GM12878 (cell line): Measurements from ENCODE around the gene LRRC23.

ENCODE experiments used
- EZH2 ChIP-seq: IDR thresholded peaks from 2 replicates; pipeline ENCODE4 v1.6.1; 2012; ENCODE audit warnings: low read depth, mild to moderate bottlenecking, control low read depth, inconsistent platforms, low read length, borderline replicate concordance; ENCODE audit not compliant: control insufficient read depth
- SREBF2 ChIP-seq: IDR thresholded peaks from 2 replicates; pipeline ENCODE4 v1.6.1; 2012; ENCODE audit warnings: mild to moderate bottlenecking, low read length
- TF ChIP-seq, protein P1 (sequence below), 3 experiments: IDR thresholded peaks in 2 of 3; conservative IDR thresholded peaks in 1 of 3; 2 replicates each; pipeline ENCODE4 v1.5.1; 2011; ENCODE audit warnings: low read depth in 3 of 3, low read length in 3 of 3, mild to moderate bottlenecking in 3 of 3, control low read depth in 2 of 3, moderate library complexity in 2 of 3, inconsistent platforms in 1 of 3, mixed read lengths in 1 of 3; ENCODE audit not compliant: control insufficient read depth in 2 of 3, insufficient read depth in 1 of 3; ENCODE audit errors: extremely low read depth in 1 of 3

DNA sequence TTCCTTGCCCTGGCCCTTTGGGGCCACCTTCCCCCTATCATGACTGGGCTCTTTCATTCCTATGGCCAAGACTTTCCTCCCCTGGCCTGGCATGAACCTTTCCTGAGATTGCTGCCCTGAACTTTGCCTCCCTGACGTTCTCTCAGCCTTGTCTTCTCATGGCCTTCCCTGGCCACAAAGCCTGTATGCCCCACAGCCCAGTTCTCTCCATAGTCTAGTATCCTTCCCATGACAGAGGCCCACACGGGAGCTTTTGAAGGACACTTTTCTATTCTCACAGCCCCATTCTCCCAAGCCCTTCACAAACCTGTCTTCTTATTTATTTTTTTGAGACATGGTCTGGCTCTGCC is 34.5 kb downstream of the LRRC23 start:
- no peak for TF ChIP-seq SREBF2
- TF ChIP-seq EZH2 = no peak
- TF ChIP-seq, protein P1, sequence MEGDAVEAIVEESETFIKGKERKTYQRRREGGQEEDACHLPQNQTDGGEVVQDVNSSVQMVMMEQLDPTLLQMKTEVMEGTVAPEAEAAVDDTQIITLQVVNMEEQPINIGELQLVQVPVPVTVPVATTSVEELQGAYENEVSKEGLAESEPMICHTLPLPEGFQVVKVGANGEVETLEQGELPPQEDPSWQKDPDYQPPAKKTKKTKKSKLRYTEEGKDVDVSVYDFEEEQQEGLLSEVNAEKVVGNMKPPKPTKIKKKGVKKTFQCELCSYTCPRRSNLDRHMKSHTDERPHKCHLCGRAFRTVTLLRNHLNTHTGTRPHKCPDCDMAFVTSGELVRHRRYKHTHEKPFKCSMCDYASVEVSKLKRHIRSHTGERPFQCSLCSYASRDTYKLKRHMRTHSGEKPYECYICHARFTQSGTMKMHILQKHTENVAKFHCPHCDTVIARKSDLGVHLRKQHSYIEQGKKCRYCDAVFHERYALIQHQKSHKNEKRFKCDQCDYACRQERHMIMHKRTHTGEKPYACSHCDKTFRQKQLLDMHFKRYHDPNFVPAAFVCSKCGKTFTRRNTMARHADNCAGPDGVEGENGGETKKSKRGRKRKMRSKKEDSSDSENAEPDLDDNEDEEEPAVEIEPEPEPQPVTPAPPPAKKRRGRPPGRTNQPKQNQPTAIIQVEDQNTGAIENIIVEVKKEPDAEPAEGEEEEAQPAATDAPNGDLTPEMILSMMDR (IDR thresholded peaks at IDR 0.05 in 2 of 3, conservative IDR thresholded peaks at IDR 0.05 in 1 of 3; ENCODE audit: control insufficient read depth in 2 of 3, extremely low read depth in 1 of 3, insufficient read depth in 1 of 3, low read depth in 3 of 3, low read length in 3 of 3) = no peak
